ENCODE results near the gene IFT74. TPM values are rescaled to one million over a fixed set of nuclear protein-coding genes. Genes with fewer than 3 reads are reported as not detected.

The IFT74 gene
- total RNA-seq = 10.1 and 14.5 TPM in 2 replicates

GRCh38 chr9:26955921-26956859 is at the start of gene IFT74:
IFT74 (plus strand) TSS chr9:26956412; CDS start chr9:26961968, 5,556 bp downstream.

GRCh38 chr9:26946753-26947727 is 9.2 kb upstream of the IFT74 start, which contains the start of gene PLAA:
PLAA (minus strand) TSS chr9:26947242; CDS start chr9:26947045, 197 bp downstream.

DNA sequence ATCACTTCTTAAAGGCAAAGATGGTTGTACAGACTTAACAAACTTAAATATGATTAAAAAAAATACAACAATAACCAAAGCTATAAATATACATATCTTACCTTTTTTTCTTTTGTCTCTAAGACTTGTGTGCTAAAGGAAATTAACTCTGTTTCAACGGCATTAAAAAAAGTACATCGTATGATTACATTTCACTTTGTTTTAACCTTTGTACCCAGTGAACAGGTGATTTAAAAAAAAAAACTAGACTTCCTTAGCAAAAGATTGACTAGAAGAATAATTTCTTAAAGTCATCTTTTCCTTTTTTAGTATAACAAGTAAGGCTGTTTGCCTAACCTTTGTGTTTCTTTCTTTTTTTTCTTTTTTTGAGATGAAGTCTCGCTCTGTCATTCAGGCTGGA is 49.3 kb downstream of the IFT74 start, which contains the start of gene LRRC19:
TSS of gene LRRC19 (minus strand) at position 182 of the 400 bp plus-strand sequence. CDS start 5,978 bp downstream, outside the sequence.

DNA sequence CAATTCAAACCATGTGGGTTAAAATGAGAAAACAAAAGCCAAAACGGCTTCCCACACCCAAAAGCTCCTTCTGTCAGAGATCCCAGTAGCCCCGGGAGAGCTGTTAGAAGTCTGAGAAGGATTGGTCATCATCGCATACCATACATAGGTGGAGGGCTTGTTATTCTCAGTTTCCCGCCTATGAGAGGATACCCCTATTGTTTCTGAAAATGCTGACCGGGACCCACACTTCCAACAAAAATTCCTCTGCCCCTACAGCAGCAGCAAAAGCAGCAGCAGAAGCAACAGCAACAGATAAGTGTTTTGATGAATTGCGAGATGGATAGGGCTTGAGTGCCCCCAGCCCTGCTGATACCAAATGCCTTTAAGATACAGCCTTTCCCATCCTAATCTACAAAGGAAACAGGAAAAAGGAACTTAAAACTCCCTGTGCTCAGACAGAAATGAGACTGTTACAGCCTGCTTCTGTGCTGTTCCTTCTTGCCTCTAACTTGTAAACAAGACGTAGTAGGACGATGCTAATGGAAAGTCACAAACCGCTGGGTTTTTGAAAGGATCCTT is 152.8 kb downstream of the IFT74 start, which contains the start of gene TEK:
TSS of gene TEK (plus strand) at position 245 of the 561 bp plus-strand sequence. CDS start 366 bp downstream, outside the sequence.

Other genes with a start within 250 kb of the IFT74 start
- 18.3 and 21.7 TPM in 2 replicates for gene CAAP1, start 63.6 kb upstream of the IFT74 start, total RNA-seq
- gene PLAA, start 9.2 kb upstream of the IFT74 start, total RNA-seq = 36.0 and 45.5 TPM in 2 replicates
- gene LRRC19, start 49.3 kb downstream of the IFT74 start, total RNA-seq = not detected in 2 replicates
- under 0.01 TPM in 2 replicates for gene TEK, start 152.8 kb downstream of the IFT74 start, total RNA-seq

Data from tracheal epithelial cell (primary cell).